Activated B cell treated with CpG ODN at 0.5 μM for 24 hours (primary cell): ENCODE results near the gene NELFCD. TPM values are rescaled to one million over a fixed set of nuclear protein-coding genes. Genes with fewer than 3 reads are reported as not detected.

ENCODE experiments used
- ATAC-seq: fragments of 200-7000 bp; cut with Tn5 transposase; one replicate; pipeline ENCODE4 v1.10.0; 2021; ENCODE audit warnings: low read depth, mild to moderate bottlenecking, moderate library complexity
- CTCF ChIA-PET: fragments of 350-600 bp; sonication (Branson Sonifier 250); formaldehyde crosslinking; loops from one replicate; lab custom pipeline; 2021; ENCODE audit warnings: antibody characterized with exemption; lab: Charles Lee
- POLR2A ChIA-PET: fragments of 350-600 bp; sonication (Branson Sonifier 250); formaldehyde crosslinking; loops from one replicate; lab custom pipeline; 2021; ENCODE audit warnings: antibody characterized with exemption; lab: Charles Lee
- DNase-seq: peaks from one replicate; pipeline ENCODE4 v3.0.0; 2022
- H3K27ac Mint-ChIP-seq: one replicate; pipeline ENCODE4 v1.8.0; 2020; ENCODE audit warnings: mixed read lengths
- H3K27me3 Mint-ChIP-seq: one replicate; pipeline ENCODE4 v1.8.0; 2021; ENCODE audit warnings: mixed read lengths
- H3K36me3 Mint-ChIP-seq: one replicate; pipeline ENCODE4 v1.8.0; 2021; ENCODE audit warnings: low read depth, mixed read lengths
- H3K4me1 Mint-ChIP-seq: one replicate; pipeline ENCODE4 v1.8.0; 2021; ENCODE audit warnings: mixed read lengths
- H3K4me3 Mint-ChIP-seq: one replicate; pipeline ENCODE4 v1.8.0; 2020; ENCODE audit warnings: mild to moderate bottlenecking, mixed read lengths
- H3K9me3 Mint-ChIP-seq: one replicate; pipeline ENCODE4 v1.8.0; 2020; ENCODE audit warnings: mixed read lengths
- CTCF ChIP-seq: fragments of 200-600 bp; IDR thresholded peaks from one replicate; pipeline ENCODE4 v1.8.0; 2022; ENCODE audit warnings: antibody characterized with exemption, mild to moderate bottlenecking
- intact Hi-C: fragments of 100-400 bp; cut with micrococcal nuclease; formaldehyde crosslinking; loops from one replicate; pipeline ENCODE4 v1.15.1; 2024
- total RNA-seq: library from RNA; stranded (reverse); gene quantifications from 2 replicates; pipeline ENCODE4 v1.2.3, GENCODE V29; 2022

Gene NELFCD
- total RNA-seq, 1 donor from 2014 or later: 107 TPM

- no peak for DNase-seq
- no peaks in the 10 kb centered on the region for H3K36me3 Mint-ChIP-seq
- no peaks in the 10 kb centered on the region for H3K27me3 Mint-ChIP-seq
- intact Hi-C loops: no loop called here
- H3K4me1 Mint-ChIP-seq: peaks cover 15% of the 10 kb centered on the region
- ChIA-PET CTCF (no interaction called here), POLR2A (no interaction called here)
- no peak overlapping the region for H3K4me3 Mint-ChIP-seq
- H3K27ac Mint-ChIP-seq: no peak overlapping the region
- no peak for ATAC-seq
- TF ChIP-seq CTCF: no peak
- H3K9me3 Mint-ChIP-seq: peaks cover 4% of the 10 kb centered on the region
Measured at GRCh38 chr20:58965270-58966064, 15.6 kb upstream of the NELFCD start.

- no peak for ATAC-seq
- H3K27me3 Mint-ChIP-seq: no peaks in the 10 kb centered on the region
- H3K9me3 Mint-ChIP-seq: peaks cover 4% of the 10 kb centered on the region
- H3K4me1 Mint-ChIP-seq: peaks cover 16% of the 10 kb centered on the region
- no peaks in the 10 kb centered on the region for H3K36me3 Mint-ChIP-seq
- POLR2A ChIA-PET: interaction anchor here (0.7 kb wide), 1 partner anchor 219 kb away, joined by 3 read pairs; no protein-coding TSS in a partner anchor
- intact Hi-C loops: no loop called here
- no peak for DNase-seq
- H3K4me3 Mint-ChIP-seq: no peak overlapping the region
- TF ChIP-seq CTCF: no peak
- H3K27ac Mint-ChIP-seq: no peak overlapping the region
- CTCF ChIA-PET: no interaction called here
Measured at GRCh38 chr20:58967652-58968429, 13.2 kb upstream of the NELFCD start.

- Mint-ChIP-seq H3K36me3 (no peaks in the 10 kb centered on the region), H3K9me3 (no peaks in the 10 kb centered on the region), H3K27ac (no peak overlapping the region), H3K27me3 (no peaks in the 10 kb centered on the region), H3K4me3 (no peak overlapping the region), H3K4me1 (peaks cover 24% of the 10 kb centered on the region)
- intact Hi-C loops: no loop called here
- ChIA-PET POLR2A (interaction anchor here (1.3 kb wide), 1 partner anchor 11 kb away, joined by 3 read pairs; the partner anchor contains the start of gene NELFCD), CTCF (no interaction called here)
- DNase-seq: no peak
- TF ChIP-seq CTCF: no peak
- ATAC-seq: no peak
Measured at GRCh38 chr20:58969439-58969838, 11.6 kb upstream of the NELFCD start.

- Mint-ChIP-seq H3K4me3 (no peak overlapping the region), H3K27ac (no peak overlapping the region), H3K27me3 (no peaks in the 10 kb centered on the region), H3K9me3 (no peaks in the 10 kb centered on the region), H3K36me3 (no peaks in the 10 kb centered on the region), H3K4me1 (peaks cover 24% of the 10 kb centered on the region)
- ATAC-seq (peak; percentile 62), DNase-seq (no peak)
- ChIA-PET CTCF (no interaction called here), POLR2A (interaction anchor here (0.5 to 1.3 kb wide), 2 partner anchors 9 to 11 kb away, joined by 3 read pairs; partner anchors contain the start of gene NELFCD)
- intact Hi-C loops: no loop called here
- TF ChIP-seq CTCF: no peak
Measured at GRCh38 chr20:58970146-58970545, 10.9 kb upstream of the NELFCD start.

- peaks cover 24% of the 10 kb centered on the region for H3K4me1 Mint-ChIP-seq
- DNase-seq (no peak), ATAC-seq (no peak)
- TF ChIP-seq CTCF: no peak
- peaks cover 4% of the 10 kb centered on the region for H3K9me3 Mint-ChIP-seq
- ChIA-PET CTCF (no interaction called here), POLR2A (interaction anchor here (0.6 to 1.0 kb wide), 2 partner anchors 9 to 18 kb away, joined by 3 to 6 read pairs; no protein-coding TSS in a partner anchor)
- H3K36me3 Mint-ChIP-seq: no peaks in the 10 kb centered on the region
- no peak overlapping the region for H3K27ac Mint-ChIP-seq
- H3K27me3 Mint-ChIP-seq: no peaks in the 10 kb centered on the region
- intact Hi-C loops: no loop called here
- H3K4me3 Mint-ChIP-seq: no peak overlapping the region
Measured at GRCh38 chr20:58971429-58971828, 9.6 kb upstream of the NELFCD start.
